Adrenal gland (tissue), 5 donors: Measurements from ENCODE around the gene FIGNL2.

ENCODE experiments used
- POLR2A ChIP-seq, 2 donors: fragments of 450-650 bp; IDR thresholded peaks; one replicate each; pipeline ENCODE4 v1.6.1; 2017; ENCODE audit warnings: antibody characterized with exemption in 2 of 2, mild to moderate bottlenecking in 2 of 2, moderate library complexity in 1 of 2
- TF ChIP-seq, protein P1 (sequence below), 6 experiments: fragments of 450-650 bp in 4 of 6; fragments of 200-600 bp in 2 of 6; sonication (generic) in 1 of 6; IDR thresholded peaks; 1 replicate in 5 of 6; 2 replicates in 1 of 6; pipeline versions ENCODE4 v1.5.1 to v1.8.0; 2016 to 2021; ENCODE audit warnings: antibody characterized with exemption in 6 of 6, mild to moderate bottlenecking in 2 of 6, moderate library complexity in 1 of 6
- donor health status: DM: no; HTN: no; CAD: no.

DNA sequence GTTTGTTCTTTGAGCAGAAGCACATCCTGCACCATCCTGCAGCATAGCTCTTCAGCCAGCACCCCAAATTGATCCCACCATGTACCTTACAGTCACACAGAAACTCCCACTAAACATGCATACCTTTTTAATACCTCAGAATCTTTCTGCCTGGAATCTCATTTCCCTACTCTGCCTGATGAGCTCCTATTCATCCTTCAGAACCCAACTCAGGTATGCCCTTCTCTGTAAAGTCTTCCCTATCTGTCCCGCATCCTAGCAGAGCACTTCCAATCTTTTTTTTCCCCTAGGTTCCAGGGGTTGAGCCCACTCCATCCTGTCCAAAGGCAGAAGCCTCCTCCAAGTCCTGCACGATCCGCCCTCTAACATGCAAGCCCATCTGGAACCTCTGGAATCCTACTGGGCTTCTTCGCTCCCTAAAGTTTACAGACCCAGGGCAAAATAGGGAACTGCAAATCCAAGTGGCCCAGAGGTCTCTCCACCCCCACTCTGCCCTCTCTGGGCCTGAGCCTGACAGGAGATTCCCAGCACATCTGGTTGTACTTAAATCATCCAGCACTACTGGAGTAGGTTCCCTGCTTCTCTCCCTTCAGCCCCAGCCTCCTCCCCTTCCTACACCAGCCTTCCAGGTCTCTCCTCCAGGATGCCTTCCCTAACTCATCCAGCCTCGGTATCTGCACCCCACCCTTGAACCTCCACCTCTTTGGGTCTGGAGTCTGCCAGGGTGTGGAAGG is 4.1 kb upstream of the FIGNL2 start:
- TF ChIP-seq, protein P1, sequence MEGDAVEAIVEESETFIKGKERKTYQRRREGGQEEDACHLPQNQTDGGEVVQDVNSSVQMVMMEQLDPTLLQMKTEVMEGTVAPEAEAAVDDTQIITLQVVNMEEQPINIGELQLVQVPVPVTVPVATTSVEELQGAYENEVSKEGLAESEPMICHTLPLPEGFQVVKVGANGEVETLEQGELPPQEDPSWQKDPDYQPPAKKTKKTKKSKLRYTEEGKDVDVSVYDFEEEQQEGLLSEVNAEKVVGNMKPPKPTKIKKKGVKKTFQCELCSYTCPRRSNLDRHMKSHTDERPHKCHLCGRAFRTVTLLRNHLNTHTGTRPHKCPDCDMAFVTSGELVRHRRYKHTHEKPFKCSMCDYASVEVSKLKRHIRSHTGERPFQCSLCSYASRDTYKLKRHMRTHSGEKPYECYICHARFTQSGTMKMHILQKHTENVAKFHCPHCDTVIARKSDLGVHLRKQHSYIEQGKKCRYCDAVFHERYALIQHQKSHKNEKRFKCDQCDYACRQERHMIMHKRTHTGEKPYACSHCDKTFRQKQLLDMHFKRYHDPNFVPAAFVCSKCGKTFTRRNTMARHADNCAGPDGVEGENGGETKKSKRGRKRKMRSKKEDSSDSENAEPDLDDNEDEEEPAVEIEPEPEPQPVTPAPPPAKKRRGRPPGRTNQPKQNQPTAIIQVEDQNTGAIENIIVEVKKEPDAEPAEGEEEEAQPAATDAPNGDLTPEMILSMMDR (IDR thresholded peaks at IDR 0.05), result no peak
- no peak for TF ChIP-seq POLR2A (IDR thresholded peaks at IDR 0.05)
